SK-N-MC (cell line): Measurements from ENCODE around the gene SGSM1.
"Not testable (repeated sequence)": the region's sequence is repeated elsewhere in the genome, so short reads cannot be mapped to it uniquely, and the experiment has no call there.

Experiments used
- DNase-seq: peaks from one replicate; pipeline ENCODE4 v3.0.0-alpha.2; 2011; ENCODE audit warnings: low read depth, low spot score
- H3K27ac ChIP-seq: fragments of 200-600 bp; sonication (generic); 2 replicates; pipeline ENCODE4 v1.5.1; 2016; ENCODE audit warnings: mixed run types
- H3K36me3 ChIP-seq: fragments of 200-600 bp; sonication (generic); 2 replicates; pipeline ENCODE4 v1.6.1; 2017; ENCODE audit warnings: antibody characterized with exemption, low read length, mixed read lengths; ENCODE audit not compliant: insufficient read depth
- H3K4me3 ChIP-seq: fragments of 200-600 bp; sonication (generic); 2 replicates; pipeline ENCODE4 v1.5.1; 2016
- H3K9ac ChIP-seq: fragments of 200-600 bp; sonication (generic); 2 replicates; pipeline ENCODE4 v1.8.0; 2017; ENCODE audit warnings: mixed run types, mixed read lengths; ENCODE audit not compliant: insufficient read length
- H3K9me3 ChIP-seq: fragments of 200-600 bp; sonication (generic); 2 replicates; pipeline ENCODE4 v1.6.1; 2017; ENCODE audit warnings: low read depth, mild to moderate bottlenecking, antibody characterized with exemption, low read length, moderate library complexity, mixed read lengths
- EZH2 ChIP-seq: fragments of 200-600 bp; sonication (generic); IDR thresholded peaks from one replicate; pipeline ENCODE4 v1.6.1; 2017; ENCODE audit warnings: antibody characterized with exemption
- FOXP2 ChIP-seq: optimal IDR thresholded peaks from 2 replicates; pipeline ENCODE3; 2011; ENCODE audit warnings: mild to moderate bottlenecking, moderate library complexity; ENCODE audit not compliant: insufficient read depth; ENCODE audit errors: extremely low read length, control extremely low read depth
- POLR2AphosphoS5 ChIP-seq: IDR thresholded peaks from 2 replicates; pipeline ENCODE4 v1.6.1; 2012; ENCODE audit warnings: mild to moderate bottlenecking, low read depth, low read length, borderline replicate concordance

Gene SGSM1

DNA sequence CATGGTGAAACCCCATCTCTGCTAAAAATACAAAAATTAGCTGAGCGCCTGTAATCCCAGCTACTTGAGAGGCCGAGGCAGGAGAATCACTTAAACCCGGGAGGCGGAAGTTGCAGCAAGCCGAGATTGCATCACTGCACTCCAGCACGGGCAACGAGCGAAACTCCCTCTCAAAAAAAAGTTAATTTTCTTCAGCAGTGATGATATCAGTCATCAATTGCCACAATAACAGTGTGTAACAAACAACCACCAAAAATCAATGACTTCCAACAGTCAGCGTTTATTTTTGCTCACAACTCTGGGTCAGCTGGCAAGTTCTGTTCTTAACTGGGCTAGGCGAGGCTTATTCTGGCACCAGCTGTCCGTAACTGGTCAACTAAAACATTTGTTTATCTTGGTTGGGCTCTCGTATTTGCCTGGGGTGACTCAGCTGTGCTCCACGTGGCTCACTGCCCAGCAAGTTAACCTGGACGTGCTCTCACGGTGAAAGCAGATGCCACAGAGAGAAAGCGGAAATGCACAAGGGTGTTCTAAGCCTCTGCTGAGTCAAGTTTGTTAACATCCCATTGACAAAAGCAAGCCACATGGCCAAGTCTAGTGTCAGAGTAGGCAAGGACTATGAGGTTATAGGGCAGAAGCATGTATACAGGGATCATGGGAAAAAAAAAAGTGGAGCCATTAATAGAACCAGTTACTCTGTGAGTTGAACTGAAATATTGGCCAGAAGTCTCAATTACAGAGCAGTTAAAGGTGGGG is 88.4 kb downstream of the SGSM1 start:
- no peak for DNase-seq
- Histone ChIP-seq H3K9ac (no peak overlapping the region), H3K9me3 (no peaks in the 10 kb centered on the region), H3K27ac (no peak overlapping the region), H3K36me3 (no peaks in the 10 kb centered on the region), H3K4me3 (no peak overlapping the region)
- TF ChIP-seq FOXP2 (no peak), POLR2AphosphoS5 (no peak), EZH2 (no peak)

GRCh38 chr22:24894998-24895397 is 89.0 kb downstream of the SGSM1 start:
- TF ChIP-seq FOXP2 (no peak), EZH2 (no peak), POLR2AphosphoS5 (no peak)
- no peaks in the 10 kb centered on the region for H3K36me3 ChIP-seq
- no peak overlapping the region for H3K4me3 ChIP-seq
- no peak overlapping the region for H3K9ac ChIP-seq
- DNase-seq: no peak
- H3K27ac ChIP-seq: no peak overlapping the region
- H3K9me3 ChIP-seq: no peaks in the 10 kb centered on the region

- TF ChIP-seq FOXP2 (no peak), POLR2AphosphoS5 (no peak)
- Histone ChIP-seq H3K9ac (no peak overlapping the region), H3K9me3 (no peaks in the 10 kb centered on the region; the same call in 1 of the 2 replicates), H3K4me3 (no peak overlapping the region), H3K27ac (no peak overlapping the region), H3K36me3 (no peaks in the 10 kb centered on the region)
- DNase-seq: no peak
Measured at GRCh38 chr22:24901448-24901847, 95.4 kb downstream of the SGSM1 start.

- Histone ChIP-seq H3K4me3 (no peak overlapping the region), H3K9me3 (no peaks in the 10 kb centered on the region; the same call in 1 of the 2 replicates), H3K9ac (no peak overlapping the region), H3K36me3 (no peaks in the 10 kb centered on the region), H3K27ac (no peak overlapping the region)
- DNase-seq: no peak
- no peak for TF ChIP-seq EZH2
- no peak for TF ChIP-seq FOXP2
- TF ChIP-seq POLR2AphosphoS5: no peak
Measured at GRCh38 chr22:24905909-24906308, 99.9 kb downstream of the SGSM1 start.

DNA sequence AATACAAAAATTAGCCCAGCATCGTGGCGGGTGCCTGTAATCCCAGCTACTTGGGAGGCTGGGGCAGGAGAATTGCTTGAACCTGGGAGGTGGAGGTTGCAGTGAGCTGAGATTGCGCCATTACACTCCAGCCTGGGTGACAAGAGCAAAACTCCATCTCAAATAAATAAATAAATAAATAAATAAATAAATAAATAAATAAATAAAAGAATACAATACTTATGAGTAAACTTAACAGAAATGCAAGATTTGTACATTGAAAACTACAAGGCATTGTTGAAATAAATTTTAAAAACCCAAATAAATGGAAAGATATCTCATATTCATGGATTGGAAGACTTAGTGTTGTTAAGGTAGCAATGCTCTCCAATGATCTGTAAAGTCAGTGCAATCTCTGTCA is 101.1 kb downstream of the SGSM1 start:
- H3K27ac ChIP-seq, DNase-seq, H3K4me3 ChIP-seq, H3K9me3 ChIP-seq, H3K9ac ChIP-seq, H3K36me3 ChIP-seq: not testable (repeated sequence)

GRCh38 chr22:24920029-24920428 is 114.0 kb downstream of the SGSM1 start:
- no peak for DNase-seq
- no peaks in the 10 kb centered on the region for H3K9me3 ChIP-seq
- H3K4me3 ChIP-seq: no peak overlapping the region
- no peak overlapping the region for H3K9ac ChIP-seq
- no peaks in the 10 kb centered on the region for H3K36me3 ChIP-seq
- H3K27ac ChIP-seq: no peak overlapping the region
- TF ChIP-seq POLR2AphosphoS5 (no peak), FOXP2 (no peak), EZH2 (no peak)

DNA sequence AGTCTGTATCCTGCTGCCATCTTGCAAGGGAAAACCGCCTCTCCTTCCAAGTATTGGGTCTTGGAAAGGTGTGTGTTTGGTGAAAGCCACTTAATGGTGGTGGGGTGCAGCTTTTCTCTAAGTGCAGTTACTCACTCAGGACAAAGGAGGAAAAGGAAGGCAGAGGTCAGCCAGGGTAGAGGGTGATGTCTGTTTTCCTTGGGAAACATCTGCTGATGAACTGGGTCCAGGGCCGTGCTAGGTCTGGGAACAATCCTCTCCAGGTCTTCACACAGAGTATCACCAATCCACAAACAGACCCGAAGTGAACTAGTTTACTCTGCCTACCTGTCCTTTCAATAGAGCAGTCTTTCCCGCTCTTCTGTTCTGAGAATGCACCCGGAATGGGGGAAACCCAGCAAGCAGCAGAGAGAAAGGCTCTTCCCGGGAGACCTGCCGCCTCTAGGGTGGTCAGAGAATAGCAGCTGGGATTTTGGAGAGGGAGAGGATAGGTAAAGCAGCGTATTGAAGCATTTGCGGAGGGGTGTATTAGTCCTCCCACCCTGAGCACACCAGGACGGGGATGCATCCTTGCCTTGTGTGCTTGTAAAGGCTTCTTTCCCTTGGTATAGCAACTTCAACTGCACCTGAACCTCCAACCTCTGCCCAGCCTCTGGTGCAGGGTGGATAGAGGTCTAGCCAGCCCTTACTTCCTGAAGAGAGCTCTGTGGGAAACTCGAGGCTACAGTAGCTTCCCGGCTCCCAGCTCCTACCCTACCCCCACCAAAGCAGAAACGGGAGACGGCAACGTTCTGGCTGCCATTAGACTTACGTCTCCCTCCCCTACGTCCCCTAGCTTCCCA is 119.8 kb downstream of the SGSM1 start:
- Histone ChIP-seq H3K4me3 (no peak overlapping the region), H3K36me3 (no peaks in the 10 kb centered on the region), H3K9ac (no peak overlapping the region), H3K9me3 (no peaks in the 10 kb centered on the region), H3K27ac (no peak overlapping the region)
- DNase-seq: no peak
- no peak for TF ChIP-seq FOXP2
- no peak for TF ChIP-seq POLR2AphosphoS5
- TF ChIP-seq EZH2: no peak

DNA sequence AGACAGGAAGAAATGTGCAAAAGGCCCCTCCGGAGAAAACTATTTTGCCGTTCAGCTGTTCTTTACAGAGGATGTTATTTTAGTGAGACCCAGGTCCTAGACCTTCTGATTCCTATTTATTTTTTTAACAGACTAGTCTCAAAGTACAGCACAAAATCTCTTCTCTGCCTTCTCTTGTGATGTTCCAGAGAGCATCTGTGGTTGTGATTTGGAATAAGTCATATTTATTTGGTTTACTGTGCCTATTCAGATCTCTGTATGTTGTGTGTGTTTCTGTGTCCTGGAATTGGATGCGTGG is 120.4 kb downstream of the SGSM1 start:
- Histone ChIP-seq H3K4me3 (no peak overlapping the region), H3K9me3 (no peaks in the 10 kb centered on the region), H3K9ac (no peak overlapping the region), H3K36me3 (no peaks in the 10 kb centered on the region), H3K27ac (no peak overlapping the region)
- DNase-seq: no peak
- TF ChIP-seq FOXP2 (no peak), EZH2 (no peak), POLR2AphosphoS5 (no peak)
